8988T (cell line): ENCODE data around the gene CGB8.
"Not testable (repeated sequence)": the region's sequence is repeated elsewhere in the genome, so short reads cannot be mapped to it uniquely, and the experiment has no call there.

Experiments
- DNase-seq: peaks from one replicate; pipeline ENCODE4 v3.0.0; 2011

Gene CGB8

GRCh38 chr19:49064768-49065611, 16.1 kb upstream of the CGB8 start, which contains the start of gene NTF4:
TSS of gene NTF4 (minus strand) at chr19:49064818. CDS start at chr19:49061997, 2,821 bp downstream.
- peak; percentile 71 for DNase-seq

GRCh38 chr19:49064029-49064629, 15.2 kb upstream of the CGB8 start:
- DNase-seq = peak; percentile 20

- DNase-seq = peak; percentile 6
Measured at GRCh38 chr19:49061445-49061844, 12.5 kb upstream of the CGB8 start.

DNA sequence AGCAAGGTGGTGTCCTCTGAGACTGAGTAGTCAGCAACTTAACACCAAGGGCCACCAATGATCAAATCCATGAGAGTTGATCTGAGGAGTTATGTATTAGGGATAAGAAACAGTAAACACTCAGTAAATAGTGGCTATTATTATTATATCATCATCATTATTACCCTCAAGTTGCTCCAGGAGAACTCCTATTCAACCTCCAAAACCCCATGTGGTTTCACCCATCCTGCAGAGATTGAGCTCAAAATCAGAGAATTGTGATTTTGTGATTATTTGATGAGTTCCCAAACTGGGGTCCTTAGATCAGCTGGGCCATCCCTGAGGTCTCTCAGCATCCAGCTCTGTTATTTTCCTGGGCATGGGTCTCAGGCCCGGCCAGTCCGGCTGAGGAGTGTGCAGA, 12.1 kb upstream of the CGB8 start:
- DNase-seq = peak; percentile 2

GRCh38 chr19:49059053-49059452, 10.1 kb upstream of the CGB8 start:
- DNase-seq = no peak

GRCh38 chr19:49058562-49058961, 9.7 kb upstream of the CGB8 start:
- DNase-seq = peak; percentile 36

DNA sequence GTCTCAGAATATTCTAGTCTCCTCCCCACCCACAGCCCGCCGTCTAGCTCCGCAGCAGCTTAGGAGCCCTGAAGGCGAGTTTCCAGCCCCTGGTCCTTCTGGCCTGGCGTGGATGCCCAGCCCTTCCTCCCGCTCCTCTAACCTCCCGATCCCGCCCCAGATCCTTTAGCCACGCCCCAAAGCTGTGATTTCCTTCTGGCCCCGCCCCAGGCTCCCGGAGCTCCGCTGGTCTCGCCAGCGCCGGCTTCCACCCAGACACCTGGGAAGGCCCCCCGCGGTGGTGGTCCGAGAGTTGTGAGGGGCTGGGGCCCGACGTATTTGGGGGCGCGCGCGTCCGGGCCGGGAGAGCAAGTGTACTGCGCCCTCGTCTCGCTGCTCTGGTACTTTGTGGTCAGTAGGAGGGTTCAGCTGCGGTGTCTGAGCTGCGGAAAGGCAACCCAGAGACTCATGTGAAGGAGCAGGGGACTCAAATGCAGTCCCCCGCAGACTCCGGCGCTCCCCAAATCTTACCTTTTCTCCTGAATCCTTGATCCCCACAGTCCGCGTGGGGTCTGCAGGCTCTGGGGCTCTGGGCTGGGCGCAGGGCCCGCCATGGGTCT, 8.8 kb upstream of the CGB8 start, which contains the start of gene CGB7:
CGB7 (minus strand) TSS at position 114 of the 599 bp plus-strand sequence. CDS start 2,374 bp downstream, outside the sequence.
- no peak for DNase-seq

DNA sequence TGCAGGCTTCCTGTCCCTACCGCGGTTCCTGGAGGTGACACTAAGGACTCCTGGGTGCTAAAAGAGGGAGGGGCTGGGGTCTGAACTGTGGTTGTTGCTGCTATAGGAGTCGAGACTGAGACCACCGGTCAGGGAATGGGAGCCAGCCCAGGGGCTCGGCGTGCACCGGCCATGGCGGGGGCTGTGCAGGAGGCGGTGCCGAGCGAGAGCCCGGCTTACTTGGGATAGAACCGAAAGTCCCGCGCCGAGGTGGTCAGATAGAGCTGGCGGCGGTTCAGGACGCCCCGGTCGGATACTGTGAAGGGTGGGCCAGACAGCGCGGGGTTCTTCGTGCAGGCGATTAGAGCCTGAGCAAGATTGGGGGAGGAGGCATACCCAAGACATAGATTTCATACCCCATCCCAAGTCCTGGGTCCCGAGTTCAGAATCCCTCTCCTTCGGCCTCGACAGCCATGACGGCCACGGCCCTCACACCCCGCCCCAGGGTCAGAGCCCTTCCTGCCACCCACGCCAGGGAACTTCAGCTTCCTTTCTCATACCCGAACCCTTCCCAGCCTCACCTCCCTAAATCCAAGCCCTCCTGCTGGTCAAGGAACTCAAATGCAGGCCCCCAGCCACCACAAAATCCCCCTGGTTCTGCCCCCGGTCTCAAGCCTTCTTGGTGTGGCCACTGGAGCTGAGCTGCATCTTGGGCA, 8.1 kb upstream of the CGB8 start:
- not testable (repeated sequence) for DNase-seq

- DNase-seq = peak; percentile 86
Measured at GRCh38 chr19:49056101-49056901, 7.4 kb upstream of the CGB8 start.

DNA sequence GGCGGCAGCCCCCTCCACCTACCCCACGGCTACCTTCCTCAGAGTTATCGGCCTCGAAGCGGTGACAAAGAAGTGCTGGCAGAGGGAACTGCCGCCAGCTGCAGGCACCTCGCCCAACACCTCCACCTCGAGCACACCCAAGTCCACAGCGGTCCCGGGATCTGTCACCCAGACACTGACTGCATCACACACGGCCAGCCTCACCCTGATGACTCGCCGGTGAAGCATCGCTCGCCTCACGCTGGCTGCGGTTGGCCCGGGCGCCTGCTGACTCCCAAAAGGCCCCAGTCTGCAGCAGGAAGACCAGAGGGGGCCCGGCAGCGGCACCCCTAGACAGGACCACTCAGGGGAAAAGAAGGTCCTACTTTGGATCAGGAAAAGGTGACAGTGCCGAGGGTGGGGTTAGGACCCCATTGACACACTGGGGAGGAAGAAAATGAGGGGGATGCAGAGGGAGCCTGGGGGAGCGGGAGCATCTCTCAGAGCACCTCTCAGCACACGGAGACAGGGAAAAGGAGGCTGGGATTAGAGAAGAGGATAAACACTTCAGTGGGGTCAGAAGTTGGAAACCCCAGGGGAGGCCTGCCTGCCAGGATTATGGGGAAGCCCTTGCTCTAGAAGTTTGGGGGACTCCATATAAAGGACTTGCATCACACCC, 1.6 kb upstream of the CGB8 start:
- peak; percentile 71 for DNase-seq

DNA sequence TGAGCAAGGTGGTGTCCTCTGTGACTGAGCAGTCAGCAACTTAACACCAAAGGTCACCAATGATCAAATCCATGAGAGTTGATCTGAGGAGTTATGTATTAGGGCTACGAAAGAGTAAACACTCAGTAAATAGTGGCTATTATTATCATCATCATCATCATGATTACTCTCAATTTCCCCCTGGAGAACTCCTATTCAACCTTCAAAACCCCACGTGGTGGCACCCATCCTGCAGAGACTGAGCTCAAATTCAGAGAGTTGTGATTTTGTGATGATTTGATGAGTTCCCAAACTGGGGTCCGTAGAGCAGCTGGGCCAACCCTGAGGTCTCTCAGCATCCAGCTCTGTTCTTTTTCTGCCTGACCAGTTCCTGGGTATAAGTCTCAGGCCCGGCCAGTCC, 923 bp upstream of the CGB8 start:
- DNase-seq = not testable (repeated sequence)

DNA sequence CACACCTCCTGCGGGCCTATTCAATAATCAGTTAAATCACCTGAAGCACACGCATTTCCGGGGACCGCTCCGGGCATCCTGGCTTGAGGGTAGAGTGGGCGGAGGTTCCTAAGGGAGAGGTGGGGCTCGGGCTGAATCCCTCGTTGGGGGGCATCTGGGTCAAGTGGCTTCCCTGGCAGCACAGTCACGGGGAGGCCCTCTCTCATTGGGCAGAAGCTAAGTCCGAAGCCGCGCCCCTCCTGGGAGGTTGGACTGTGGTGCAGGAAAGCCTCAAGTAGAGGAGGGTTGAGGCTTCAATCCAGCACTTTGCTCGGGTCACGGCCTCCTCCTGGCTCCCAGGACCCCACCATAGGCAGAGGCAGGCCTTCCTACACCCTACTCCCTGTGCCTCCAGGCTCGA, 5.4 kb downstream of the CGB8 start, which contains the start of gene CGB5:
CGB5 (plus strand) TSS at position 301 of the 400 bp plus-strand sequence. CDS start 362 bp downstream, outside the sequence.
- not testable (repeated sequence) for DNase-seq

GRCh38 chr19:49042666-49043065, 6.2 kb downstream of the CGB8 start:
- DNase-seq = not testable (repeated sequence)

GRCh38 chr19:49042177-49042576, 6.7 kb downstream of the CGB8 start:
- no peak for DNase-seq

DNA sequence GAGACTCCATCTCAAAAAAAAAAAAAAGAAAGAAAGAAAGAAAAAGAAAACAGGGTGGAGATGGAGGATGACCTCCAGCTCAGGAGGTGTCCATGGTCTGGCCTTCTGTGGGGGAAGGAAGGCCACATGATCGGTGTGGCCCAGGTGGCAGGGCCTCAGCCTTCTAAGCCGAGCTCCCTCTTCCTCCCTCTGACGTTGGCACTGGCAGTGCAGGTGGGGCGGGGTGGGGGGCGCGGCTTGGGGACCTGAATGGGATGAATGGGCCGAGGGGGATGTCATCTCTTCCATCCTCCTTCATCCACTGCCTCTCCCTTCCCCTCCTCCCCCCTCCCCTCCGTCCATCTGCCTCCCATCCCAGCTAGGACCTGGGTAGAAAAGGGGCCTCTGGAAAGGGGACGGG, 9.2 kb downstream of the CGB8 start:
- DNase-seq = not testable (repeated sequence)

DNA sequence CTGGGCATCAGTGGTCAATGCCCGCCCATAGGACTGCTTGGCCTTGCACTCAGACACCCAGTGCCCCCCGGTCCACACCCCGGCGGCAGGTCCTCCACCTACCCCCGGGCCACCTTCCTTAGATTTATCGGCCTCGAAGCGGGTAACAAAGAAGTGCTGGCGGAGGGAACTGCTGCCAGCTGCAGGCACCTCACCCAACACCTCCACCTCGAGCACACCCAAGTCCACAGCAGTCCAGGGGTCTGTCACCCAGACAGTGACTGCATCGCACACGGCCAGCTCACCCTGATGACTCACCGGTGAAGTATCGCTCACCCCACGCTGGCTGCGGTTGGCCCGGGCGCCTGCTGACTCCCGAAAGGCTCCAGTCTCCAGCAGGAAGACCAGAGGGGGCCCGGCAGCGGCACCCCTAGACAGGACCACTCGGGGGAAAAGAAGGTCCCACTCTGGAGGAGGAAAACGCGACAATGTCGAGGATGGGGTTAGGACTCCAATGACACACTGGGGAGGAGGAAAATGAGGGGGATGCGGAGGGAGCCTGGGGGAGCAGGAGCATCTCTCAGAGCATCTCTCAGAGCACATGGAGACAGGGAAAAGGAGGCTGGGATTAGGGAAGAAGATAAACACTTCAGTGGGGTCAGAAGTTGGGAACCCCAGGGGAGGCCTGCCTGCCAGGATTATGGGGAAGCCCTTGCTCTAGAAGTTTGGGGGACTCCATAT, 10.2 kb downstream of the CGB8 start:
- not testable (repeated sequence) for DNase-seq

GRCh38 chr19:49038111-49038510, 10.8 kb downstream of the CGB8 start:
- DNase-seq = not testable (repeated sequence)

- not testable (repeated sequence) for DNase-seq
Measured at GRCh38 chr19:49036815-49037214, 12.1 kb downstream of the CGB8 start, which contains the start of gene CGB1. TSS of gene CGB1 (minus strand) at chr19:49036895. CDS start at chr19:49036711, 184 bp downstream.

- not testable (repeated sequence) for DNase-seq
Measured at GRCh38 chr19:49031642-49032301, 17.1 kb downstream of the CGB8 start, which contains the start of gene CGB2. TSS of gene CGB2 (plus strand) at chr19:49031890. CDS start at chr19:49032096, 206 bp downstream.

DNA sequence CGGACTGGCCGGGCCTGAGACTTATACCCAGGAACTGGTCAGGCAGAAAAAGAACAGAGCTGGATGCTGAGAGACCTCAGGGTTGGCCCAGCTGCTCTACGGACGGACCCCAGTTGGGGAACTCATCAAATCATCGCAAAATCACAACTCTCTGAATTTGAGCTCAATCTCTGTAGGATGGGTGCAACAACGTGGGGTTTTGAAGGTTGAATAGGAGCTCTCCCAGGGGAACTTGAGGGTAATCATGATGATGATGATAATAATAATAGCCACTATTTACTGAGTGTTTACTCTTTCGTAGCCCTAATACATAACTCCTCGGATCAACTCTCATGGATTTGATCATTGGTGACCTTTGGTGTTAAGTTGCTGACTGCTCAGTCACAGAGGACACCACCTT, 18.6 kb downstream of the CGB8 start:
- DNase-seq = not testable (repeated sequence)
